Mucosa of rectum (tissue), 2 donors: ENCODE measurements around the gene AFAP1L2.

Experiments
- H3K27ac ChIP-seq, 2 donors: one replicate each; pipeline ENCODE4 v1.7.0; 2013; ENCODE audit warnings: inconsistent platforms in 2 of 2, low read depth in 2 of 2, low read length in 2 of 2
- H3K27me3 ChIP-seq, 2 donors: one replicate each; pipeline ENCODE4 v1.7.0; 2013; ENCODE audit warnings: low read length in 2 of 2; ENCODE audit not compliant: control insufficient read depth in 2 of 2, insufficient read depth in 2 of 2
- H3K36me3 ChIP-seq, 2 donors: one replicate each; pipeline ENCODE4 v1.7.0; 2013; ENCODE audit warnings: low read length in 2 of 2; ENCODE audit not compliant: control insufficient read depth in 2 of 2, insufficient read depth in 2 of 2
- H3K4me1 ChIP-seq, 2 donors: one replicate each; pipeline ENCODE4 v1.7.0; 2013; ENCODE audit warnings: low read length in 2 of 2, mild to moderate bottlenecking in 1 of 2; ENCODE audit not compliant: control insufficient read depth in 2 of 2, insufficient read depth in 2 of 2
- H3K4me3 ChIP-seq, 2 donors: one replicate each; pipeline ENCODE4 v1.7.0; 2013; ENCODE audit warnings: low read length in 2 of 2
- H3K9ac ChIP-seq, 2 donors: one replicate each; pipeline ENCODE4 v1.7.0; 2013; ENCODE audit warnings: low read length in 2 of 2, low read depth in 1 of 2, mild to moderate bottlenecking in 1 of 2
- H3K9me3 ChIP-seq, 2 donors: one replicate each; pipeline ENCODE4 v1.7.0; 2013; ENCODE audit warnings: low read length in 2 of 2; ENCODE audit not compliant: control insufficient read depth in 2 of 2
- donor health status: healthy.
- donor health status: Normal muscosa, but diverticular disease.

The AFAP1L2 gene

GRCh38 chr10:114408968-114409444, 4.7 kb upstream of the AFAP1L2 start:
- no peaks in the 10 kb centered on the region for H3K4me1 ChIP-seq
- no peak overlapping the region for H3K9ac ChIP-seq
- H3K27ac ChIP-seq = no peak overlapping the region
- no peaks in the 10 kb centered on the region for H3K27me3 ChIP-seq
- H3K4me3 ChIP-seq = no peak overlapping the region
- no peaks in the 10 kb centered on the region for H3K9me3 ChIP-seq
- no peaks in the 10 kb centered on the region for H3K36me3 ChIP-seq

GRCh38 chr10:114408112-114408967, 4.0 kb upstream of the AFAP1L2 start:
- H3K27me3 ChIP-seq = no peaks in the 10 kb centered on the region
- no peak overlapping the region for H3K9ac ChIP-seq
- no peak overlapping the region for H3K4me3 ChIP-seq
- H3K36me3 ChIP-seq = no peaks in the 10 kb centered on the region
- H3K9me3 ChIP-seq = no peaks in the 10 kb centered on the region
- no peak overlapping the region for H3K27ac ChIP-seq
- peaks cover 3 to 6% of the 10 kb centered on the region in 2 donors for H3K4me1 ChIP-seq

GRCh38 chr10:114406455-114406854, 2.2 kb upstream of the AFAP1L2 start:
- H3K9me3 ChIP-seq = no peaks in the 10 kb centered on the region
- peaks cover 3 to 7% of the 10 kb centered on the region in 2 donors for H3K4me1 ChIP-seq
- H3K36me3 ChIP-seq = no peaks in the 10 kb centered on the region
- peaks cover 0 to 3% of the 10 kb centered on the region in 2 donors for H3K27me3 ChIP-seq
- no peak overlapping the region for H3K4me3 ChIP-seq
- no peak overlapping the region for H3K9ac ChIP-seq
- no peak overlapping the region for H3K27ac ChIP-seq

DNA sequence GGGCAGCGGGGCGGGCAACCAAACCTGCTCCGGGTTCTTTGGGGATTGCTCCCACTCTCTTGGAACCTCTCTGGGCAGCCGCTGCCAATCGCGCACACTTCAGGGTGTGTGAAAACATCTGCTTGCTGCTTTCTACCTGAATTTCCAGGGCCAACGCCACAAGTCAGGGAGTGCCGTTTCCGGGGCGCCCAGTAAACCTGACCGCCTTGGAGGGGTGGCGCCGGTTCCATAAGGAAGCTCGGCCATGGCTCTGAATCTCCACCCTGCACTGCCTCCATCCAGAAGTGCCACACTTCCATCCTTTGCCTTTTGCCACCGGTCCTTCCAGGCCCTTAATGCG, 679 bp upstream of the AFAP1L2 start:
- Histone ChIP-seq H3K4me3 (peak overlapping the region; percentile 57 to 59), H3K36me3 (no peaks in the 10 kb centered on the region), H3K9me3 (no peaks in the 10 kb centered on the region), H3K27me3 (peaks cover 0 to 3% of the 10 kb centered on the region in 2 donors), H3K27ac (peak overlapping the region; percentile 70 to 85), H3K9ac (peak overlapping the region; percentile 41 to 65), H3K4me1 (peaks cover 7 to 9% of the 10 kb centered on the region in 2 donors)

DNA sequence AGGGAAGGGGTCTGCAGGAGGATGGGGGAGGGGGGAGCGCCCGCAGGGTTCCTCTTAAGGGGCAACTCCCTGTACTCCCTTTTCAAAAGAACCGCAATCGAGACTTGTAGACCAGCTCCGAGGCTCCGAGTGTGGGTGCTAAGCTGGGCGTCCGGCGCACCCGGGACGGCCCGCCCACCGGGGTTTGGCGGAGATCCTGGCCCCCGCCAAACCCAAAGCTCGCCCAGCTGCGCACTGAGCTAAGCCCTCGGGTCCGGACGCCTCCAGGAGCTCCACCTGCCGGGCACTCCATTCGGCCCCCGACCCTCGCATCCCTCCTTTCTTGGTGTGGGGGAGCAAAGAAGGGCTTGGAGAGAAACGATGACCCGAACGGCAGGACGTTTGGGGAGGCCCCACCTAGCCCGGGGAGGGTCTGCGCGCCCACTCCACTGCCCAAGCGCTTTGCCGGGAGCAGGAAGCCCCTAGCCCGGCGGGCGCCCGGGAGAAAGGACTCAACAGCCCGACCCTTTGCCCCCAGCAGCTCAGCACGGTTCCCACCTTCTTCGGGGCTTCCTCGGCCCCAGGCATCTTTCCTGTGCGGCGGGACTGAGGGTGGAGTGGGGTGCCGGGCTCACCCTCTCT, 651 bp downstream of the AFAP1L2 start:
- peak overlapping the region; percentile 51 to 60 for H3K4me3 ChIP-seq
- H3K4me1 ChIP-seq = peaks cover 7 to 9% of the 10 kb centered on the region in 2 donors
- H3K36me3 ChIP-seq = peaks cover 0 to 2% of the 10 kb centered on the region in 2 donors
- peak overlapping the region; percentile 70 to 85 for H3K27ac ChIP-seq
- no peaks in the 10 kb centered on the region for H3K9me3 ChIP-seq
- H3K9ac ChIP-seq = peak overlapping the region; percentile 37 to 65
- H3K27me3 ChIP-seq = peaks cover 0 to 3% of the 10 kb centered on the region in 2 donors

DNA sequence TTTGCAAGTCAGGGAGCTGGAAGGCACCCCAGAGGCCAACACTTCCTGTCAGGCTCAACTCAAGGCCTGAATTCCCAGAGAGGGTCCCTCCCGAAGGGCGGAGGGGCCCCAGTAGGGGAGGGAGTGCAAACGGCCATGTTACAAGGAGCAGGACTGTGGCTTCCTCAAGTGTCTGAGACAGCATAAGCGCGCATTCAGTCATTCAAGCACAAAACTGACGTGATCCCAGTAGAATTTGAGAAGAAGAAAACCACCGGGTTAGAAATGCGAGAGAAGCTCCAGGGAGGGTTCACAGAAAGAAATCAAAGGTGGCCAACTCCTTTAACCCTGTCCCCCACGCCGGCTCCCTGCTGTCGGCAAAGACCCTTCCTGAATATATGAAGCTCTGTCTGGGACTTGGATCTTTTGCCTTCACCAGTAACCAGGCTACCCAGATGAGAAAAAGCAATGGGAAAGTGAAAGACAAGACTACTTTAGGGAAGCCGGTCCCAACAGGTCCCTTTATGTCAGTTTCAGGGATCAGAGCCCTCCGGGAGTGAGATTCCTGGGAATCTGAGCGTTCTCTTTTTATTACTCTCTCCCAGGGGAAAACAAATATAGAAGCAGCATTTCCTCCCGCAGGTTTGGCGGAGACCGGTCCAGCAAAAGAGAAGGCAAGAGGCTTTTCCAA, 1.3 kb downstream of the AFAP1L2 start:
- H3K9ac ChIP-seq = peak overlapping the region; percentile 37 to 65
- peaks cover 7 to 11% of the 10 kb centered on the region in 2 donors for H3K4me1 ChIP-seq
- H3K4me3 ChIP-seq = peak overlapping the region; percentile 51 to 60
- H3K27me3 ChIP-seq = peaks cover 0 to 3% of the 10 kb centered on the region in 2 donors
- H3K36me3 ChIP-seq = peaks cover 0 to 4% of the 10 kb centered on the region in 2 donors
- H3K9me3 ChIP-seq = no peaks in the 10 kb centered on the region
- H3K27ac ChIP-seq = peak overlapping the region; percentile 70 to 85

DNA sequence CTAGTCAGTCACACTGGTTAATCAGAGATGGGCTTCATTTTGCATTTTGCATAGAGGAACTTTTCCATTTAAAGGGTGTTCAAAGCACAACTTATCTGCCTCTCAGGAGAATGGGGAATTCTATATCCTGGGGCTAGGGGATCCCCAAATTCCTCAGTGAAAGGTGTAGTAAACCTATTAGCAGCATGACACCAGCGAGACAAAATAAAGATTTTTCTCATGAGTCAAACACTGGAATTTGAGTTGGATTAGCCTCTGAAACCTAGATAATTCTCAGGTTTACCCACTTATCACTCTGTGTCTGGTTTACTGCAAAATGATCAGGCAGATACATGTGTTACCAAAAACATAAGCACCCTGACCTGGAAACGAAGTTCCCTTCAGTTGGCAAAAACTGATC, 2.1 kb downstream of the AFAP1L2 start:
- H3K36me3 ChIP-seq = peaks cover 0 to 4% of the 10 kb centered on the region in 2 donors
- peaks cover 0 to 3% of the 10 kb centered on the region in 2 donors for H3K27me3 ChIP-seq
- H3K4me1 ChIP-seq = peaks cover 7 to 12% of the 10 kb centered on the region in 2 donors
- H3K4me3 ChIP-seq = no peak overlapping the region
- H3K27ac ChIP-seq = no peak overlapping the region
- no peak overlapping the region for H3K9ac ChIP-seq
- H3K9me3 ChIP-seq = no peaks in the 10 kb centered on the region

GRCh38 chr10:114401195-114401791, 3.0 kb downstream of the AFAP1L2 start:
- Histone ChIP-seq H3K9ac (no peak overlapping the region), H3K27ac (peak overlapping the region; percentile 21 to 43), H3K4me1 (peaks cover 7 to 12% of the 10 kb centered on the region in 2 donors), H3K36me3 (peaks cover 0 to 4% of the 10 kb centered on the region in 2 donors), H3K4me3 (no peak overlapping the region), H3K9me3 (no peaks in the 10 kb centered on the region), H3K27me3 (peaks cover 0 to 3% of the 10 kb centered on the region in 2 donors)

GRCh38 chr10:114400091-114400490, 4.2 kb downstream of the AFAP1L2 start:
- Histone ChIP-seq H3K27me3 (peaks cover 0 to 3% of the 10 kb centered on the region in 2 donors), H3K27ac (no peak overlapping the region), H3K9me3 (no peaks in the 10 kb centered on the region), H3K36me3 (peaks cover 0 to 4% of the 10 kb centered on the region in 2 donors), H3K4me1 (peaks cover 7 to 12% of the 10 kb centered on the region in 2 donors), H3K9ac (no peak overlapping the region), H3K4me3 (no peak overlapping the region)
